ENCODE data around the gene DDX11. TPM values are rescaled to one million over a fixed set of nuclear protein-coding genes. Genes with fewer than 3 reads are reported as not detected.
A peak's percentile ranks its signal among the peaks of the same experiment; 100 is the strongest.

DDX11 gene
- total RNA-seq, 1 experiment from 2014 or later, result 134 TPM

GRCh38 chr12:31117203-31118011 is 43.7 kb downstream of the DDX11 start:
- H3K9me3 Mint-ChIP-seq (ENCODE audit: low read depth, unreplicated experiment), result no peaks in the 10 kb centered on the region
- H3K27me3 Mint-ChIP-seq (ENCODE audit: unreplicated experiment), result no peaks in the 10 kb centered on the region
- no TSS peak for BruUV-seq (replicated peaks)
- intact Hi-C loops (cut with micrococcal nuclease; ENCODE audit: unreplicated experiment), result loop anchor here (2.0 kb wide), 1 partner anchor 121 kb away; no protein-coding TSS in a partner anchor
- CTCF ChIA-PET, result interaction anchor here (0.8 to 1.0 kb wide), 3 partner anchors 118 to 154 kb away, joined by 3 read pairs; no protein-coding TSS in a partner anchor
- no peaks in the 10 kb centered on the region for H3K4me1 Mint-ChIP-seq (ENCODE audit: low read depth, unreplicated experiment)
- peak; percentile 80 for TF ChIP-seq CTCF (IDR thresholded peaks at IDR 0.05; ENCODE audit: unreplicated experiment)
- no peak overlapping the region for H3K27ac Mint-ChIP-seq (ENCODE audit: unreplicated experiment)
- DNase-seq, result peak; percentile 83
- H3K36me3 Mint-ChIP-seq (ENCODE audit: insufficient read depth, unreplicated experiment), result peaks cover 23% of the 10 kb centered on the region
- peak overlapping the region; percentile 76 for H3K4me3 Mint-ChIP-seq (ENCODE audit: low read depth, unreplicated experiment)

GRCh38 chr12:31118347-31119191 is 44.9 kb downstream of the DDX11 start:
- no TSS peak for BruUV-seq (replicated peaks)
- Mint-ChIP-seq H3K36me3 (ENCODE audit: insufficient read depth, unreplicated experiment) (peaks cover 23% of the 10 kb centered on the region), H3K4me3 (ENCODE audit: low read depth, unreplicated experiment) (peak overlapping the region; percentile 76), H3K9me3 (ENCODE audit: low read depth, unreplicated experiment) (no peaks in the 10 kb centered on the region), H3K27ac (ENCODE audit: unreplicated experiment) (no peak overlapping the region), H3K27me3 (ENCODE audit: unreplicated experiment) (no peaks in the 10 kb centered on the region), H3K4me1 (ENCODE audit: low read depth, unreplicated experiment) (no peaks in the 10 kb centered on the region)
- CTCF ChIA-PET, result no interaction called here
- intact Hi-C loops (cut with micrococcal nuclease; ENCODE audit: unreplicated experiment), result no loop called here
- peak; percentile 39 for DNase-seq
- TF ChIP-seq CTCF (IDR thresholded peaks at IDR 0.05; ENCODE audit: unreplicated experiment), result no peak

- H3K4me1 Mint-ChIP-seq (ENCODE audit: low read depth, unreplicated experiment), result no peaks in the 10 kb centered on the region
- H3K36me3 Mint-ChIP-seq (ENCODE audit: insufficient read depth, unreplicated experiment), result peaks cover 23% of the 10 kb centered on the region
- no peak for TF ChIP-seq CTCF (IDR thresholded peaks at IDR 0.05; ENCODE audit: unreplicated experiment)
- H3K27me3 Mint-ChIP-seq (ENCODE audit: unreplicated experiment), result no peaks in the 10 kb centered on the region
- BruUV-seq (replicated peaks), result no TSS peak
- H3K9me3 Mint-ChIP-seq (ENCODE audit: low read depth, unreplicated experiment), result no peaks in the 10 kb centered on the region
- DNase-seq, result no peak
- CTCF ChIA-PET, result no interaction called here
- intact Hi-C loops (cut with micrococcal nuclease; ENCODE audit: unreplicated experiment), result no loop called here
- no peak overlapping the region for H3K27ac Mint-ChIP-seq (ENCODE audit: unreplicated experiment)
- peak overlapping the region; percentile 76 for H3K4me3 Mint-ChIP-seq (ENCODE audit: low read depth, unreplicated experiment)
Observed at GRCh38 chr12:31119192-31119802, 45.6 kb downstream of the DDX11 start.

GRCh38 chr12:31119803-31120211 is 46.1 kb downstream of the DDX11 start:
- Mint-ChIP-seq H3K27me3 (ENCODE audit: unreplicated experiment) (no peaks in the 10 kb centered on the region), H3K4me1 (ENCODE audit: low read depth, unreplicated experiment) (no peaks in the 10 kb centered on the region), H3K4me3 (ENCODE audit: low read depth, unreplicated experiment) (peak overlapping the region; percentile 76), H3K27ac (ENCODE audit: unreplicated experiment) (no peak overlapping the region), H3K36me3 (ENCODE audit: insufficient read depth, unreplicated experiment) (peaks cover 23% of the 10 kb centered on the region), H3K9me3 (ENCODE audit: low read depth, unreplicated experiment) (no peaks in the 10 kb centered on the region)
- CTCF ChIA-PET, result no interaction called here
- intact Hi-C loops (cut with micrococcal nuclease; ENCODE audit: unreplicated experiment), result no loop called here
- no TSS peak for BruUV-seq (replicated peaks)
- DNase-seq, result no peak
- no peak for TF ChIP-seq CTCF (IDR thresholded peaks at IDR 0.05; ENCODE audit: unreplicated experiment)

Data from Calu3 (cell line).